Esophagus squamous epithelium (tissue), 4 donors: ENCODE measurements around the gene DENND4C.

Source experiments
- POLR2A ChIP-seq, 4 donors: fragments of 450-650 bp; IDR thresholded peaks; one replicate each; pipeline ENCODE4 v1.6.1; 2017; ENCODE audit warnings: antibody characterized with exemption in 4 of 4, mild to moderate bottlenecking in 4 of 4, moderate library complexity in 3 of 4
- TF ChIP-seq, protein P1 (sequence below), 6 experiments: fragments of 450-650 bp in 4 of 6; fragments of 200-600 bp in 2 of 6; sonication (generic) in 2 of 6; IDR thresholded peaks; one replicate each; pipeline ENCODE4 v1.5.1; 2016 to 2019; ENCODE audit warnings: antibody characterized with exemption in 6 of 6, mild to moderate bottlenecking in 4 of 6, moderate library complexity in 4 of 6

- TF ChIP-seq, protein P1, sequence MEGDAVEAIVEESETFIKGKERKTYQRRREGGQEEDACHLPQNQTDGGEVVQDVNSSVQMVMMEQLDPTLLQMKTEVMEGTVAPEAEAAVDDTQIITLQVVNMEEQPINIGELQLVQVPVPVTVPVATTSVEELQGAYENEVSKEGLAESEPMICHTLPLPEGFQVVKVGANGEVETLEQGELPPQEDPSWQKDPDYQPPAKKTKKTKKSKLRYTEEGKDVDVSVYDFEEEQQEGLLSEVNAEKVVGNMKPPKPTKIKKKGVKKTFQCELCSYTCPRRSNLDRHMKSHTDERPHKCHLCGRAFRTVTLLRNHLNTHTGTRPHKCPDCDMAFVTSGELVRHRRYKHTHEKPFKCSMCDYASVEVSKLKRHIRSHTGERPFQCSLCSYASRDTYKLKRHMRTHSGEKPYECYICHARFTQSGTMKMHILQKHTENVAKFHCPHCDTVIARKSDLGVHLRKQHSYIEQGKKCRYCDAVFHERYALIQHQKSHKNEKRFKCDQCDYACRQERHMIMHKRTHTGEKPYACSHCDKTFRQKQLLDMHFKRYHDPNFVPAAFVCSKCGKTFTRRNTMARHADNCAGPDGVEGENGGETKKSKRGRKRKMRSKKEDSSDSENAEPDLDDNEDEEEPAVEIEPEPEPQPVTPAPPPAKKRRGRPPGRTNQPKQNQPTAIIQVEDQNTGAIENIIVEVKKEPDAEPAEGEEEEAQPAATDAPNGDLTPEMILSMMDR (IDR thresholded peaks at IDR 0.05) = no peak
- TF ChIP-seq POLR2A (IDR thresholded peaks at IDR 0.05) = no peak
These were observed 31.5 kb upstream of the DENND4C start for GRCh38 chr9:19199012-19199411.
